Epithelial cell of esophagus (primary cell): ENCODE measurements around the gene PRAC2.
"Not testable (repeated sequence)": the region's sequence is repeated elsewhere in the genome, so short reads cannot be mapped to it uniquely, and the experiment has no call there.

ENCODE experiments used
- DNase-seq: peaks from one replicate; pipeline ENCODE4 v3.0.0; 2010; ENCODE audit warnings: low read depth
- H3K4me3 ChIP-seq: 2 replicates; pipeline ENCODE4 v1.5.1; 2011; ENCODE audit warnings: mild to moderate bottlenecking, low read length, control low read depth
- CTCF ChIP-seq: IDR thresholded peaks from 2 replicates; pipeline ENCODE4 v1.5.1; 2011; ENCODE audit warnings: low read depth, mild to moderate bottlenecking, low read length, control low read depth, inconsistent platforms; ENCODE audit not compliant: insufficient read depth; ENCODE audit errors: missing control alignments

Gene PRAC2

GRCh38 chr17:48692049-48692448, 30.9 kb upstream of the PRAC2 start:
- DNase-seq, result no peak
- TF ChIP-seq CTCF, result no peak

DNA sequence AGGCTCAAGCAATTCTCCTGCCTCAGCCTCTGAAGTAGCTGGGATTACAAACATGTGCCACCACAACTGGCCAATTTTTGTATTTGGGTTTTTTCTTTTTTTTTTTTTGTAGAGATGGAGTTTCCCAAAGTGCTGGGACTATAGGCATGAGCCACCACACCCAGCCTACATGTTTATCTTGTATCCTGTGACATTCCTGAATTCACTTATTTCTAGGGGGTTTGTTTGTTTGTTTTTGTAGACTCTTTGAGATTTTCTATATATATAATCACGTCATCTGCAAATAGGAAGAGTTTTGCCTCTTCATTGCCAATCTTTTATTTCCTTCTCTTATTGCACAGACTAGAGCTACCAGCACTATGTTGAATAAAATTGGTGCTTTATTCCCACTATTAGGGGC, 29.8 kb upstream of the PRAC2 start:
- H3K4me3 ChIP-seq, result no peak overlapping the region
- DNase-seq, result no peak
- TF ChIP-seq CTCF, result no peak

More at GRCh38 chr17:48692049-48692448, 30.9 kb upstream of the PRAC2 start:
- no peak overlapping the region for H3K4me3 ChIP-seq

DNA sequence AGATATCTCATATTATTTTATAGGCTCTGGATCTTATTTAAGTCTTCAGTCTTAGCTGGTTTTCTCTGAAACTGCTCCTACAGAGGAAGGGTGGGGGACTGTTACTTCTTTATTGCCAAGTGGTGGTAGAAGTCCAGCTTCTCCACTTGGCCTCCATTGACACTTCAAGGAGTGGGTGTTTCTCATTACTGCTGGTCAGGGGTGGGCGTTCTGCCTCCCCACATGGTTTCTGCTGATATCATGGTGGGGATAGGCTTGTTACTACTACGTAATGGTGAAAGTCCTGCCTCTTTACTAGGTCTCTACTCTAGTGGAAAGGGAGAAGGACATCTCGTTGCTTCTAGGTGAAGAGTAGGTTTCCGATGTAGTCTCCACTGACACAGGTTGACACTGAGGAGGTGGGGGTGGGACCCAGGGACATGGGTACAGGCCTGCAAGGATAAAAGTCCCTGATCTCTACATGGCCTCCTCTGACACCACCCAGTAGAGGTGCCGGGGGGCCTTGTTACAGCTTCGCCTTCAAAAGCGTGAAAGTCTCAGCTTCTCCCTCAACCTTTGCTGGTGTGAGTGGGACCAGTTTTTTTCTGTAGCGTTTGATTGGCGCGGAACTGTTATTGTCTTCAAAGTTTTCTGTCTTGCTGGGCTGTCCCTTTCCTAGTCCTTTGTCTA, 21.0 kb upstream of the PRAC2 start:
- TF ChIP-seq CTCF, result no peak
- DNase-seq, result no peak
- H3K4me3 ChIP-seq, result no peak overlapping the region

DNA sequence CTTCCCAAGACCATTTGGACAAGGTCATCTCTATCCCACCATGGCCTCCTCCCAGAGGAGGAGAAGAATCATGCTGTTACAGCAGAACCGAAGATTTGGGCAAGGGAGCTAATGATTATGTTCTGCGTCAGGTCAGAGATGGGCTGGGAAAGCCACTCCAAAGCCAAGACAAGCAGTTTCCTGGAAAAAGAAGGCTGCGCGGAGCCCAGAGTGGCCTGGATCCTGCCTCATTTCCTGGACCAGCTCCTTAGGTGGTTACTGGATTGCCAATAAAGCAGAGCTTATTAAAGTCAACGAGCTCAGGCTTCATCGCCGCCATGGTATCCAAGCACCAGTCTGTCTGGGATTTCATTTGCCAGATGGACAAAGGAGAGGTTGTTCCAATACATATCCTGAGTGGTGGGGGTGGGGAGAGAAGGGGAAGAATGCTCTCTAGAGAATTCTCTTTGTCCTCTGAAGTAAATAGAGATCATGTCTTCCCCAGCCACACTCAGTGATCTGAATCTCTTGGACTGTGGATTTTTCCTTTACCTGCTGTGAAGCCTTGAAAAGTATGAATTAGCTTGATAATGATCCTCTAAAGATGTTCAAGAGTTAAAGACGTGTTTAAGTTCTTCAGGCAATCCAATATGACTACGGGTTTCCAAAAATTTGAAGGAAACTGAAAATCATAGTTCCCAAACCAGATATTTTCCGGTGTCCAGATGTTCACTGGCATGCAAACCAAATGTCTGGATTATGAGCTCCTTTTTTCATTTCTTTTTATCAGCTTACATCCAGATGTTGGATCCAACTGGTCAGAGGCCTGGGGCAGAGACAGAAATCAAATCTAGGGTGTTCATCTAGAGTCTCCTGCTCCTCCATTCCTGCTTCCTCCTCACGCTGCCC, 18.4 kb upstream of the PRAC2 start:
- TF ChIP-seq CTCF, result no peak
- no peak overlapping the region for H3K4me3 ChIP-seq
- no peak for DNase-seq

DNA sequence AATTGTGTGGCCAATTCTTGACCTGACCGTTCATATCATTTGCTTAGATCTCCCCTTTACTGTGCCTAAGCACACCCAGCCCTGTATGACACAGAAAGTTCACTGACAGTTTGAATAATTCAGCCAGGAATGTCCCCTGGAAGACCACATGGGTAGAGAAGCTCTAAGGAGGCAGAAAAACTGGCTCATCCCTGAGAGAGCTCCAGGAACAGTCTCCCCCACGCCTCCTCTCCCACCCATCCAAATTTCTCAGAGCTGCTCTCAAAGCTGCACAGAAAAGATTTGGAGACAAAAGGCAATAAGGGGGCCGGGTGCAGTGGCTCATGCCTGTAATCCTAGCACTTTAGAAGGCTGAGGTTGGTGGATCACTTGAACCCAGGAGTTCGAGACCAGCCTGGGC, 11.9 kb upstream of the PRAC2 start:
- TF ChIP-seq CTCF, result no peak
- no peak for DNase-seq
- H3K4me3 ChIP-seq, result no peak overlapping the region

- no peak for DNase-seq
- no peak overlapping the region for H3K4me3 ChIP-seq
- no peak for TF ChIP-seq CTCF
Measured at GRCh38 chr17:48715496-48716399, 7.2 kb upstream of the PRAC2 start.

- not testable (repeated sequence) for H3K4me3 ChIP-seq, DNase-seq
Measured at GRCh38 chr17:48716549-48716948, 6.4 kb upstream of the PRAC2 start.
